DND-41 (cell line): ENCODE data around the gene ARHGAP6.

Experiments
- EZH2 ChIP-seq: IDR thresholded peaks from 3 replicates; pipeline ENCODE4 v1.6.1; 2012; ENCODE audit warnings: borderline replicate concordance, low read depth, mild to moderate bottlenecking, moderate library complexity, low read length, inconsistent platforms; ENCODE audit not compliant: severe bottlenecking
- TF ChIP-seq, protein P1 (sequence below): IDR thresholded peaks from 2 replicates; pipeline ENCODE4 v1.5.1; 2012; ENCODE audit warnings: borderline replicate concordance, low read length, moderate library complexity, mild to moderate bottlenecking; ENCODE audit not compliant: poor library complexity, severe bottlenecking; ENCODE audit errors: extremely low read depth

GRCh38 chrX:11197671-11198070 lies 468.0 kb downstream of the ARHGAP6 start:
- TF ChIP-seq, protein P1, sequence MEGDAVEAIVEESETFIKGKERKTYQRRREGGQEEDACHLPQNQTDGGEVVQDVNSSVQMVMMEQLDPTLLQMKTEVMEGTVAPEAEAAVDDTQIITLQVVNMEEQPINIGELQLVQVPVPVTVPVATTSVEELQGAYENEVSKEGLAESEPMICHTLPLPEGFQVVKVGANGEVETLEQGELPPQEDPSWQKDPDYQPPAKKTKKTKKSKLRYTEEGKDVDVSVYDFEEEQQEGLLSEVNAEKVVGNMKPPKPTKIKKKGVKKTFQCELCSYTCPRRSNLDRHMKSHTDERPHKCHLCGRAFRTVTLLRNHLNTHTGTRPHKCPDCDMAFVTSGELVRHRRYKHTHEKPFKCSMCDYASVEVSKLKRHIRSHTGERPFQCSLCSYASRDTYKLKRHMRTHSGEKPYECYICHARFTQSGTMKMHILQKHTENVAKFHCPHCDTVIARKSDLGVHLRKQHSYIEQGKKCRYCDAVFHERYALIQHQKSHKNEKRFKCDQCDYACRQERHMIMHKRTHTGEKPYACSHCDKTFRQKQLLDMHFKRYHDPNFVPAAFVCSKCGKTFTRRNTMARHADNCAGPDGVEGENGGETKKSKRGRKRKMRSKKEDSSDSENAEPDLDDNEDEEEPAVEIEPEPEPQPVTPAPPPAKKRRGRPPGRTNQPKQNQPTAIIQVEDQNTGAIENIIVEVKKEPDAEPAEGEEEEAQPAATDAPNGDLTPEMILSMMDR, result no peak
- no peak for TF ChIP-seq EZH2
